ENCODE results near the gene UGT1A10. TPM values are rescaled to one million over a fixed set of nuclear protein-coding genes. Genes with fewer than 3 reads are reported as not detected.
A peak's percentile ranks its signal among the peaks of the same experiment; 100 is the strongest.

UGT1A10 gene
- total RNA-seq, 1 experiment from 2014 or later = not detected

GRCh38 chr2:233819884-233820773, 183.9 kb downstream of the UGT1A10 start:
- Histone ChIP-seq H3K79me2 (ENCODE audit: insufficient read depth, low read length) (no peaks in the 10 kb centered on the region), H3K36me3 (ENCODE audit: control insufficient read depth in 1 of 2, insufficient read depth in 2 of 2, low read length in 2 of 2) (no peaks in the 10 kb centered on the region), H3K9ac (ENCODE audit: low read length) (no peak overlapping the region), H3K4me3 (replicated peaks in 1 of 2; ENCODE audit: low read depth in 1 of 2, low read length in 2 of 2) (no peak overlapping the region), H4K20me1 (ENCODE audit: insufficient read depth) (no peaks in the 10 kb centered on the region), H3K27ac (ENCODE audit: low read depth, low read length) (no peak overlapping the region), H2AFZ (ENCODE audit: low read depth, low read length, poor library complexity, severe bottlenecking) (no peak overlapping the region), H3K4me1 (ENCODE audit: control insufficient read depth in 1 of 2, insufficient read depth in 2 of 2, low read length in 2 of 2) (no peaks in the 10 kb centered on the region), H3K9me3 (ENCODE audit: control insufficient read depth in 1 of 2, insufficient read depth in 1 of 2, low read depth in 1 of 2, low read length in 2 of 2) (no peaks in the 10 kb centered on the region), H3K4me2 (ENCODE audit: low read length) (no peak overlapping the region), H3K9me2 (ENCODE audit: insufficient read depth) (no peaks in the 10 kb centered on the region), H3K27me3 (ENCODE audit: insufficient read depth, low read length) (no peaks in the 10 kb centered on the region)
- POLR2A ChIA-PET = no interaction called here
- ATAC-seq (0 out of 2 replicates have a peak, but pooled peaks have one; percentile 29), DNase-seq (ENCODE audit: low read depth, low spot score) (no peak)
- RAD21 ChIA-PET (ENCODE audit: low non-redundant PET in 1 of 2, low total read pairs in 2 of 2, uncharacterized antibody in 2 of 2, unreplicated experiment in 2 of 2) = no interaction called here
- TF ChIP-seq ZFX (IDR thresholded peaks at IDR 0.05) (no peak), CEBPB (IDR thresholded peaks at IDR 0.05; ENCODE audit: low read depth) (no peak), EGR1 (IDR thresholded peaks at IDR 0.05; ENCODE audit: low read depth) (no peak), MAX (IDR thresholded peaks at IDR 0.05) (no peak), POLR2A (IDR thresholded peaks at IDR 0.05; ENCODE audit: borderline replicate concordance, extremely low read depth, insufficient read depth, insufficient read length) (no peak), REST (IDR thresholded peaks at IDR 0.05; ENCODE audit: low read depth) (no peak), JUND (IDR thresholded peaks at IDR 0.05) (no peak), TCF7L2 (IDR thresholded peaks at IDR 0.05; ENCODE audit: borderline replicate concordance, extremely low read depth, insufficient read depth, insufficient read length) (no peak), CTCF (IDR thresholded peaks at IDR 0.05 in 2 of 3, conservative IDR thresholded peaks at IDR 0.05 in 1 of 3; ENCODE audit: borderline replicate concordance in 1 of 3, insufficient read depth in 1 of 3, low read depth in 2 of 3, low read length in 2 of 3) (no peak)
- TF ChIP-seq, protein P1, sequence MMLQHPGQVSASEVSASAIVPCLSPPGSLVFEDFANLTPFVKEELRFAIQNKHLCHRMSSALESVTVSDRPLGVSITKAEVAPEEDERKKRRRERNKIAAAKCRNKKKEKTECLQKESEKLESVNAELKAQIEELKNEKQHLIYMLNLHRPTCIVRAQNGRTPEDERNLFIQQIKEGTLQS (IDR thresholded peaks at IDR 0.05) = no peak
- TF ChIP-seq, protein P2, sequence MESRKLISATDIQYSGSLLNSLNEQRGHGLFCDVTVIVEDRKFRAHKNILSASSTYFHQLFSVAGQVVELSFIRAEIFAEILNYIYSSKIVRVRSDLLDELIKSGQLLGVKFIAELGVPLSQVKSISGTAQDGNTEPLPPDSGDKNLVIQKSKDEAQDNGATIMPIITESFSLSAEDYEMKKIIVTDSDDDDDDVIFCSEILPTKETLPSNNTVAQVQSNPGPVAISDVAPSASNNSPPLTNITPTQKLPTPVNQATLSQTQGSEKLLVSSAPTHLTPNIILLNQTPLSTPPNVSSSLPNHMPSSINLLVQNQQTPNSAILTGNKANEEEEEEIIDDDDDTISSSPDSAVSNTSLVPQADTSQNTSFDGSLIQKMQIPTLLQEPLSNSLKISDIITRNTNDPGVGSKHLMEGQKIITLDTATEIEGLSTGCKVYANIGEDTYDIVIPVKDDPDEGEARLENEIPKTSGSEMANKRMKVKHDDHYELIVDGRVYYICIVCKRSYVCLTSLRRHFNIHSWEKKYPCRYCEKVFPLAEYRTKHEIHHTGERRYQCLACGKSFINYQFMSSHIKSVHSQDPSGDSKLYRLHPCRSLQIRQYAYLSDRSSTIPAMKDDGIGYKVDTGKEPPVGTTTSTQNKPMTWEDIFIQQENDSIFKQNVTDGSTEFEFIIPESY (IDR thresholded peaks at IDR 0.05; ENCODE audit: extremely low read depth, insufficient replicate concordance, low read length) = no peak
- CTCF ChIA-PET = no interaction called here
- intact Hi-C loops (cut with micrococcal nuclease) = no loop called here
- BruUV-seq (replicated peaks) = no TSS peak

All from HCT116 (cell line).